NCI-H1092 treated with DMSO at 0.1 percent for 48 hours (cell line): ENCODE results near the gene PRKCZ.

Source experiments
- DNase-seq: peaks from one replicate; lab custom pipeline; 2025; lab: John Stamatoyannopoulos, UW

The PRKCZ gene

GRCh38 chr1:2024887-2025286 lies 25.3 kb upstream of the PRKCZ start:
- no peak for DNase-seq

- DNase-seq: no peak
Measured at GRCh38 chr1:2025491-2025981, 24.7 kb upstream of the PRKCZ start.

- DNase-seq: no peak
Measured at GRCh38 chr1:2027961-2028583, 22.1 kb upstream of the PRKCZ start.

GRCh38 chr1:2028870-2029560 lies 21.2 kb upstream of the PRKCZ start:
- no peak for DNase-seq

GRCh38 chr1:2029561-2029960 lies 20.6 kb upstream of the PRKCZ start:
- DNase-seq: no peak

- no peak for DNase-seq
Measured at GRCh38 chr1:2030076-2030871, 19.9 kb upstream of the PRKCZ start.

GRCh38 chr1:2031546-2032540 lies 18.4 kb upstream of the PRKCZ start:
- DNase-seq: no peak

- no peak for DNase-seq
Measured at GRCh38 chr1:2032737-2033136, 17.5 kb upstream of the PRKCZ start.

- DNase-seq: no peak
Measured at GRCh38 chr1:2033165-2033564, 17.0 kb upstream of the PRKCZ start.

- no peak for DNase-seq
Measured at GRCh38 chr1:2036287-2036686, 13.9 kb upstream of the PRKCZ start.

- no peak for DNase-seq
Measured at GRCh38 chr1:2037314-2037979, 12.8 kb upstream of the PRKCZ start.

GRCh38 chr1:2038229-2038628 lies 12.0 kb upstream of the PRKCZ start:
- DNase-seq: no peak

- no peak for DNase-seq
Measured at GRCh38 chr1:2039251-2039650, 11.0 kb upstream of the PRKCZ start.

GRCh38 chr1:2041305-2041704 lies 8.9 kb upstream of the PRKCZ start:
- DNase-seq: no peak

GRCh38 chr1:2041887-2042286 lies 8.3 kb upstream of the PRKCZ start:
- no peak for DNase-seq

GRCh38 chr1:2042830-2043773 lies 7.1 kb upstream of the PRKCZ start:
- DNase-seq: no peak

- DNase-seq: no peak
Measured at GRCh38 chr1:2043886-2044285, 6.3 kb upstream of the PRKCZ start.

- no peak for DNase-seq
Measured at GRCh38 chr1:2044510-2045319, 5.5 kb upstream of the PRKCZ start.
